Stimulated activated CD4-positive, alpha-beta T cell treated with anti-CD3 and anti-CD28 coated beads, TNF-alpha, amount 100 ng/mL, for 24 hours (primary cell): ENCODE data around the gene AGXT2.
"Not testable (repeated sequence)": the region's sequence is repeated elsewhere in the genome, so short reads cannot be mapped to it uniquely, and the experiment has no call there.

Experiments used
- DNase-seq, 3 experiments: peaks; one replicate each; pipeline ENCODE4 v3.0.0-alpha.2; 2020; ENCODE audit warnings: low read depth in 3 of 3

The AGXT2 gene

DNA sequence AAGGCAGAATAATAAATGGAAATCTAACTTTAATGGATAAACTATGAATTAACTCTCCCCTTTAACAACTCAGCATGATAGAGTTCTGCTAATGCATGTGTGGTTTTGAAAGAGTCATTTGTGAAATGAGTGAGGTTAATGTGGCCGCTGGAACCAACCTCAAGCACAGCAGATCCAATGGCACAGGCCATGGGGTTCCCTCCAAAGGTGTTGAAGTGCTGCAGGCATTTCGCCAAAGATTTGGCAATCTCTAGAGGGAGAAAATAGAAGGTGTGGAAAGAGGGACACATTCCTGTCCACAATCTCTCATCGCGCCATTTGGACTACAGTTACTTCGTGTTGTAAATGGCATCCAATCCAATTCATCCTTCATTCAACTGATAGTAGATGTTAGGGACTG, 35.0 kb downstream of the AGXT2 start:
- no peak for DNase-seq

DNA sequence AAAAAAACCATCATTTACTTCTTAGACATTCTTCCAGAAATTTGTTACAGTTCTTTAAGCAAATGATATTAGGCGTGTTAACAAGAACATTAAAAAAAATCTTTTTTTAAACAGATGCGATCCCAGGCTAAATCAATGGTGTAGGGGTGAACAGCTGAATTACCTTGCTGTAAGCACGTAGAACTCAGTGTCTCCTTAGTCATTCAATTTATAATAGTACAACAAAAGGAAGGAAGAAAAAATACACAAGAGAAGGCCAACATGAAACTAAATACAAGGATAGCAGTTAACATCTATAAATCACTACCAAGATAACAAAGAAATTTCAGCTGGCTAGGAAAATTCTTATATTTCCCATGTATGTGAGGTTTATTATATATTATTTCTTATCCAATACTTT, 35.4 kb downstream of the AGXT2 start:
- no peak for DNase-seq

DNA sequence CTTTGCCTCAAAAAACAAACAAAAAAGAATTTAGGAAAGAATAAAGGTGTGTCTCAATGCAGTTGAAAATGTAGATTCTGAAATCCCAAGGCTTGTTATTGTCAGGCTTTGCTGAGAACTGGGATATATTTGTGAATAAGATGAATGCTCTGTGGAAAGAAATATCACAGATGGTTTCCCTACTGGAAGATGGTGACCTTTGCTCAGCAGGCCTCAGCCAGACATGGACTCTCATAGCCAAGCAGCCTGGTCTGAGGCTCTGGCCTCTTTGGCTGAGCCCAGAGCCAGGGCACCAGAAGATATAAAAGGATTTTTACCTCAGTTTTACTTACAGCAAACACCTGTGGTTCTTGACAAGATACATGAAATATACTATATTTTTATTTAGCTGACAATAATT, 37.1 kb downstream of the AGXT2 start:
- no peak for DNase-seq

DNA sequence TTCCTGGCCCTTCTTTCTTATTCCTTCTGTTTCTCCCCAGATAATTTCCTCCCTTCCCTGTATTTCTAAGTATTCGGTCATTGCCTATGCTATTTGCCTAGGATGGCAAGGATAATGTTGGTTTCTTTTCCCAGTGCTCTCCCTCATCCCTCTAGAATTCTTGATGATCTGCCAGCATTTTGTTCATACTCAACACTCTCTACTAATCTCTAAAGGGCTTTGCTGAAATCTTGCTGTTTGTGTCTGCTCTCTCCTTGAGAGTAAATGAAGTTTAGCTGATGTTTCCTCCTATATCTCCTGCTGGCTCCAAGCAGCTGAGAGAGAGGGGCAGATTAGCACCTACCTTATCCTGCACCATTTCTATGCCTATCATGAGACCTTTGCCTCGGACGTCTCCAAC, 38.1 kb downstream of the AGXT2 start:
- no peak for DNase-seq

DNA sequence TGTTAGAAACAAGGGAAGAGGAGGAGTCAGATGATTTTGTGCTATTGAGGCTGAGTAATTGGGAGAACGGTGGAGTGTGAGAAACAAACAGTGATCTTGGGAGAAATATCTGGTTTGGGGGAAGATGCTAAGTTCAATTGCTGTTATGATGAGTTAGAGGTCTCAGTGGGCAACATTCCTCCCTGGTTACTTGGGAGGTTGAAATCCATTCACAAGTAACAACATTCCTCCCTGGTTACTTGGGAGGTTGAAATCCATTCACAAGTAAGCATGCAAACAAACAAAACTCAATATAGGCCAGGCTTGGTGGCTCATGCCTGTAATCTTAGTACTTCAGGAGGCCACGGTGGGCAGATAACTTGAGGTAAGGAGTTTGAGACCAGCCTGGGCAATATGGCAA, 38.7 kb downstream of the AGXT2 start:
- DNase-seq: no peak

DNA sequence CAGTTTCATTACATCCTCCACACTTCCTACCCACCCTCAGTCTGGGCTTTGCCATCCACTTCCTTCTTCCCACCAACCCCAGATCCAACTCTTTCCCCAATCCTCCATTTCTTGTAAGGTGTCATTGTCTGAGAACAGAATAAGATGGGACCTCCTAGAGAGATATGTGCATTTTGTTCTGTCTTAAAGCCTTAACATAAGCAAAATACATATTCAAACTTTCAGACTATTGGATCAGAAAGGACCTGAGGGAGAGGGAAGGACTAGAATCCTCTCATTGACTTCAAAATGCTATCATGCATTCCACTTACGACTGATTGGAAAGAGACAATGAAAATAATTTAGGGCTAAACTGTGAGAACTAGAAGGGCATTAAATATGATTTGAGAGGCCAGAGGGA, 43.0 kb downstream of the AGXT2 start:
- no peak for DNase-seq

DNA sequence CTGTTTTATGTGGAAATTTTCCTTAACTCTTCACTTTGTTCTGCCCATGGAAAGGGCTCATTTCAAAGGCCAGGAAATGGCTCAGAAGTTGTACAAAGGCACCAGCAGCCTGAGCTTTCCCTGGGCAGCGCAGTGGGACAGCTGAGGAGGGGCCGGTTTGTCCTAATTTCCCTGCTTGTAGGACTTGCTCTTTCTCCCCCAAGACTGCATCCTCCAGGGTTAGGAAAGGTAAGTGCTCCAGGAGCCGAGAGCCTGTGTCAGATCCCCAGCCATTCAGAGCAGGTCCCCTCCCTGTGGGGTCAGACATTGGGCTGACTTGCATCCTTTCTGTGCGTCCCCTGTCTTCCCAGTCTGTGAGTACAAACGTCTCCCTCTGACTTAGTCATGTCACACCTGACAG, 43.5 kb downstream of the AGXT2 start:
- DNase-seq: no peak

DNA sequence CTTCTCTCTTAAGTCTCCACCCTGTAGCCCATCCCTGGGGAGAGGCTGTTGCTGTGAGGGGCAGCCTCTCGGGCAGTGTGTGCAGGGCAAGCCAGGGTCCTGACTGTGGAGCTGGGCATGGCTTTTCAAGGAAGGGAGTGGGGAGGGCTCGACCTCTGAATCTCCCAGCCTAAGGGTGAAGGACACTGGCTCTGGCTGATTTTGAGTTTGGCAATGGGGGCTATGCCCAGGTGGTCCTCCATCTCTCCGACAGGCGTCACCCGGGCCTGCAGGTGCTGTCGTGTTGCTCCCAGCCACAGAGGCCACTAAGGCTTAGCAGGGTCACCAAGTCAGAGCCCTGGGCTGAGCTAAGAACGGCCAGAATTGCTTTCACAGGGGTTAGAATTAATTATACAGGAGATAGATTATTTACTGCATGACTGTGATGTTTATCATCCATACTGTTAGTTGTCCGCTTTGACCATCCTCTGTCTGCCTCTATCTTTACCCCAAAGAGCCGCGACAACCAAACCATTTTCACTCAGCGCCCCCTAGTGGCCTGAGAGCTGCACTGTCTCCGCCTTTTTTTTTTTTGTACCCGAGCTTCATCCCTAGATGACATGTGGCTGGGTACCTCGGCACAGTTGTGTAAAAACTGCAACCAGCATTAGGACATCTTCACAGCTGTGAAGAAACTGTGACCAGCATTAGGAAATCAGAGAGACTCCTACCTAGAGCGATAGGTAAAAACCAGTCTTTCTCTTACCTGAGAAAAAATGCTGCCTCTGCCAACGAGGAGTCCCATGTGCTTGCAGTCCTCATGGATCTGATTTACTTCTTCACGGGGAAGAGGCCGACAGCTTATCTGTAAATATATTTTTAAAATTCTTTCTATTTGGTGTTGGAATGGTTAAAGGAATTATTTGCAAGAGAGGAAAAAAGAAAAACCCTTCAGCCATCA, 44.5 kb downstream of the AGXT2 start:
- DNase-seq: peak; percentile 18 to 47 (median 35)

DNA sequence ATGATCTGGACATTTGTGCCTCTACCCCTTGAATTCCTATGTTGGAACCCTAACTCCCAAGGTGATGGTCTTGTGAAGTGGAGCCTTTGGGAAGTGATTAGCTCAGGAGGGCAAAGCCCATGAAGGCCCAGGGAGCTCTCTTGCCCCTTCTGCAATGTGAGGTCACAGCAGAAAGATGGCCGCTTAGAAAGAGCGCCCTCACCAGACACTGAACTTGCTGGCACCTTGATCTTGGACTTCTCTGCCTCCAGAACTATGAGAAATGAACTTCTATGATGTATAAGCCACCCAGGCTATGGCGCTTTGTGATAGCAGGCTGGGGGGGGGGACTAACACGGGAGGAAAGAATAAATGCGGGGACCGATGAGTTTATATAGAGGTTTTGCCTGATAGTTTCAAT, 45.3 kb downstream of the AGXT2 start:
- DNase-seq: no peak

DNA sequence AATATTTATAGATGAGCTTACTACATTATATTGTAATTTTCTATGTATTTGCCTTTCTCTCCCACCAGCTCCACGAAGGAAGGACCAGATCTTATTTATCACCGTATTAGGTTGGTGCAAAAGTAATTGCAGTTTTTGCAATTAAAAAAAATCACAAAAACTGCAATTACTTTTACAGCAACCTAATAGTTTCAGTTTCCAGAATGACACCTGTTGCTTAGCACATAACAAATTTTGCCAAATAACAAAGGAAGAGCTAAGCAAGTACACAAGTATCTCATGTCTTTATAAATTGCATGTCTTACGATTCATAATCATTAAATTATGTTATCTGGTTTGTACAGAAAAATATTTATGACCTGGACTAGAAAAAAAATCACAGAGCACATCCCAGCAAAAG, 45.9 kb downstream of the AGXT2 start:
- no peak for DNase-seq

DNA sequence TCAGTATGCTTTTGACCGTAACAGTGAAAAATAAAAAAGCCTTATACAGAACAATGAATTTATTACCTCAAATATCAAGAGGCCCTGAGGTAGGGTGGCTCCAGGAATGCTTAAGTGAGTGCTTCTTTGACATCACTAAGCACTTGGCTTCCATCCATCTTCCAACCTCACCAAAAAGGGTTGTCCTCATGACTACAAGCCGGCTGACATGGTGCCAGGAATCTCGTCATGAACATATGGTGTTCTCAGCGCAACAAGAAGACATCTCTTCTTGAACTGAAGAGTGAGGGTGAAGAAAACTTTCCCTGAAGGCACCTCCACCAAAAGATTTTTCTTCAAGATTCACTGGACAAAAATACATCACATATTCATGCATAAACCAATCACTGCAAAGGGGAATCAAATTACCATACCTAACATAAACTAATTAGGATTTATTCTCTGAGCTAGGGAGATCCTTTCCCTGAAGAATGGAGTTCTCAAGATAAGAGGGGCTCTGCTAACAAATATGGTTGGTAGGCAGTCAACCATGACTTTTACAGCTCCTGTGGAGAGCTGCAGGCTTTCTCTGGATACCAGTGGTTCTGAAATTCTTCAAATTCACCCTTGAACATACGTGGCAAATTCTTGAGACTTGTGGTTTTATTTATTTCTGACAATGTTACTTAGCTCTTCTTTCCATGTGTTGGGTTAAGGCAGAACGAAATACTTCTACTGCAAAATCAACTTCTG, 49.5 kb downstream of the AGXT2 start:
- DNase-seq: no peak

DNA sequence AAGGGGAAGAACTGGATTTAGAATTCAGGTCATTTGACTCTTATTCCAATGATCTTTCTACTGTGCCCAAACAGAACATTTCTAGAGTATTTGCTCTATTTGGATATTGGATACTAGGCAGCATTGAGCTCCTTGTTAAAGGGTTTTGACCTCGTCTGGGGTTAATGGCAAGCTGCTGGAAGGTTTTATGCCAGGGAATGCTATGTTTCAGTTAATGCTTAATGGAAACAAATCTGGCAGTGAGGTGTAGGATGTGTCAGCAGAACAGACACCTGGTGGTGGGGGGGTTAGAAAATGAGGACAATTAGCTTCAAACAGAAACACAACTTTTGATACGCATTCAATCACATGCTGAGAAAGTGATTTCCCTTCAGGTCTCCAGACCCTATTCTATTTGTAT, 51.5 kb downstream of the AGXT2 start:
- DNase-seq: no peak

DNA sequence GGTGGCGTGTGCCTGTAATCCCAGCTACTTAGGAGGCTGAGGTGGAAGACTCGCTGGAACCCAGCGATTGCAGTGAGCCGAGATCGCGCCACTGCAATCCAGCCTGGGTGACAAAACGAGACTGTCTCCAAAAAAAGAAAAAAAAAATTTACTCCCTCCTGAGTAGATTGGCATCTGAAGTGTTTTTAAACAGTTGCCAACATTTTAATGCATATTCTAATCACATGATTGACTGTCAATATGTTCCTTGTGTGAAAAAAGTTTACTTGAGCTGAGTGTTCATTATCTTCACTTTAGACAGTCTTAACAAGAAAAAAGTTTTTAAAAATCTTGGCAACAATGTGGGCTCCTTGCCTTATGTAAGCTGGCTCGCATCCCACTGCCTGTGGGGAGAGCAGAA, 53.8 kb downstream of the AGXT2 start:
- no peak for DNase-seq

DNA sequence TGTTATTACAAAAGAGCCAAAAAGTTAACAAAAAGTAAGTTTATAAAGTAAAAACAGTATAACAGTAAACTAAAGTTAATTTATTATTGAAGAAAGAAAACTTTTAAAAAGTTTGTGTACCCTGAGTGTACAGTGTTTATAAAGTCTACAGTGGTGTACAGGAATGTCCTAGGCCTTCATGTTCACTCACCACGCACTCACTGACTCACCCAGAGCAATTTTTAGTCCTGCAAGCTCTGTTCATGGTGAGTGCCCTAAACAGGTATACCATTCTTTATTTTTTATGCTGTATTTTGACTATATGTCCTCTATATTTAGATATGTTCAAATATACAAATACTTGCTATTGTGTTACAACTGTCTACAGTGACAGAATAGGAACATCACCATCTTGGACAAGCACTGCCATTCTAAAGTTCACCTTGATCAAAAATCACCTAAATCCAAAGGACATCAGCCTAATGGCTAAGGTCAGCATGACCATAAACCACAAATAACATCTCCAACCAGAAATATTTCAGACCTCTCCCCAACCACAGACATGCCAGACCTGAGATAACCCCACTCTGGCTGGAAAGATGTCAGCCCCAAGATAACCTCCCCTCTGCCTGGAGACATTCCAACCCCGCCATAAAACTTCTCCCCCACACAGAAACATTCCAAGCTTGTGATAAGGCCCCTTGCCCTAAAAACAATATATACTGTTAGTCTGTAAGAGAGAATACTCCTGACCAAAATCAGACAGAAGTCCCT, 56.1 kb downstream of the AGXT2 start:
- DNase-seq: no peak

DNA sequence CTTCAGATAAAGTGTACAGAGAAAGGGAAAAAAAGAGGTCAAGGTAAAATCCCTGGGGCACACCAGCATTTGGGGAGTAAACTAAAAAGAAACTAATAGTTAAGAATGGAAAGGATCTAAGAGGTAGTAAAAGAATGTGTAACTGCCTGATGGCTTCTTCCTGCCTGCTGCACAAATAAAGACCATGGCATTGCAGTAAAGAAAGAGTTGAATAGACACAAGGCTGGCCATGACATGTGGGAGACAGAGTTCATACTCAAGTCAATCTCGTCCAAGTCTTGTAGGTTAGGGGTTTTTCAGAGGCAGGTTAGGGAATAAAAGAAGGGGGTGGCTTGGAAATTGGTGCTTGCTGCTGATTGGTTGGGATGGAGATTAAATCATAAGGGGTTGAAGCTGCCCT, 60.8 kb downstream of the AGXT2 start:
- DNase-seq: no peak

DNA sequence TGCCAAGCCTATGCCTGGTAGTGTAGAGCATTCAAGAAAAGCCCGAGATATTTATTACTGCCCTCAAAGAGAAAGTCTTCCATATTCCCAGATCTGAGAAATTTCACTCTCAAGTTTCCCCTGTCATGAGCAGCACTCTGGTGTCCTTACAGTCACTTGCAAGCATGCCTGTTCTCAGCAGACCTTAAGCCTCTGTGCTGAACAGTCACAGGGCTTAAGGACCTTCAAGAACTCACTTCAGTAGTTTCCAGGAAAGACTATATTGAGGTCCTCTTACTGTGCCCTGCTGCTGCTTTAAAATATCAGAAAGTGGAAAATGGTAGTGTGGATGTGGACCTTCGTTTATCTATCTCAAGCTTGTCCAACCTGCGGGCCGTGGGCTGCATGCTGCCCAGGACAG, 64.9 kb downstream of the AGXT2 start:
- DNase-seq: no peak

DNA sequence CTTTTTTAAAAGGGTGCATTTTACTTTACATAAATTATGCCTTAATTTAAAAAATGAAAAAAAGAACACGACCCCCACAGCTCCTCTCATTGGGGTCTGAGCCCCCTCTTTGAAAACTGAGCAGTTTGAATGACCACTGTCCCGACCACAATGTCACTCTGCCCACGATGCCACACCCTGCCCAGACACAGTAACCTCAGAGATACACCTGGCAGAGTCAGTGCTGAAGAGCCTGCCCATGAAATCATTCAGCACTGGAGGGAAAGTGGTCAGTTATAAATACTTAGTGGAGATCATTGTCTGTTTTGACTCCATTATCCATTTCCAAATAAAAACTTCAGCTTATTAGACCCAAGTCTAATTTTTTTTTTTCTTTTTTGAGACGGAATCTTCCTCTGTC, 69.1 kb downstream of the AGXT2 start:
- no peak for DNase-seq

DNA sequence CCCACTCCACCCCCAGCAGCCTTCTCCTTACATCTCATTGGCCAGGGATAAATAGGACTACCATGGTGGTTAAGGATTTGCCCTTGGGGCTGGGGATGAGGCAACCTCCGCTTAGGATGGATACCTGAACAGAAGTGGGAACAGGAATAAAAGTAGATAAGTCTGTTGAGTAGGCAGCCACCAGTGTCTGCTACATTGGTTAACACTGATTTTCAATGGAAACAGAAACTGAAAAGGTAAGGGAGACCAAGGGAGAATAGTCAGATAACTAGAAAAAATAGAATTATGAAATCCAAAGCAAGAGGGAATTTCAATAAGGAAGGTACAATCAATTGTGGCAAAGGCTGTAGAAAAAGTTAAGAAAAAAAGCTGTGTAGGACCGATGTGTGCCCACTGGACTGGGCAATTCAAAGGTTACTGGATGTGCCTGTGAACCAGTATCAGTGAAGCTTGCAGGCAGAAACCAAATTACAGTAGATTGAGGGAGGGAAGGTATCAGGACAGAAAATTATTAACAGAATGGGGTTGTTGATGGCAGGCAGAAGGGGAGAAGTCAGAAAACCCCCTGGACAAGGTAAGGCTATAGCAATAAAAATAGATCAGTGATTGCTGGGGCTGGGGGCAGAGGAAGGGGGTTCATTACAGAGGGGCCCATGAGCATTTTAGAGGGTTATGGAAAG, 69.7 kb downstream of the AGXT2 start:
- DNase-seq: no peak

DNA sequence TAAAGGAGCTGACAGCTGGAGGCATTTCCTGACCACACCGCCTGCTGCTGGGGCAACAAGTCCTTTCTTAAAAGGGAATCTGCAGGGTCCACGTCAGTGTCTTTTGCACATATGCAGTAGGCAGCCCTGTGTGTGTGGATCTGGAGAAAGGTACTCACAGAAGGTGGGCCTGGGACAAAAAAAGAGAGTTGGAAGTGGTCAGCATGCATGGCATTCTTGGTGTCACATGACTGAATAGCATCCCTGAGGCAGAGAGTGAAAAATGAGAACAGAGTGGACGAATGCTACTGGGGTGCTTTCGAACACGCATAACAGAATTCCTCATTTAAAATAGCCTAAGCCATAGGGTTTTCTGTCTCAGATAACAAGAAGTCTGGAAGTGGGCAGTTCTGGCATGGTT, 71.4 kb downstream of the AGXT2 start:
- DNase-seq: no peak

DNA sequence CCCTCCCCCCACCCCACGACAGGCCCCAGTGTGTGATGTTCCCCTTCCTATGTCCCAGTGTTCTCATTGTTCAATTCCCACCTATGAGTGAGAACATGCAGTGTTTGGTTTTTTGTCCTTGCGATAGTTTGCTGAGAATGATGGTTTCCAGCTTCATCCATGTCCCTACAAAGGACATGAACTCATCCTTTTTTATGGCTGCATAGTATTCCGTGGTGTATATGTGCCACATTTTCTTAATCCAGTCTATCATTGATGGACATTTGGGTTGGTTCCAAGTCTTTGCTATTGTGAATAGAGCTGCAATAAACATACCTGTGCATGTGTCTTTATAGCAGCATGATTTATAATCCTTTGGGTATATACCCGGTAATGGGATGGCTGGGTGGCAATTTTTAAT, 76.1 kb downstream of the AGXT2 start:
- DNase-seq: not testable (repeated sequence)

DNA sequence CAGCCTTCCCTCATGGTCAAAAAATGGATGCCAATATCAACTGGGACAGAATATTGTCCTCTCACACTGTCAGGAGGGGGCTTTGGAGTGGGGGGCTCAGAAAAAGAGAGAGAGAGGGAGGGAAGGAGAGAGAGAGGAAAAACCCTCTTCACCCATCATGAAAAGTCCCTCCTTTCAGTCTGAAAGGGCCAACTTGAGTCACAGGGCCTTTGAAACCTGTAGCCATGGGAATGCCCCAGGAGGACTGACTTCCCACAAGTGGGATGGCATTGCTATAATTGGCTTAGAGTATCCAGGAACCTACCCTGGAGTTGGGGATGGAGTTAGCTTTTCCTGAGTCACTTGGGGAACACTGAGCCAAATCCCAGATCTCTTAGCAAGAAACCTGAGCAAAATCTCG, 77.2 kb downstream of the AGXT2 start:
- no peak for DNase-seq

DNA sequence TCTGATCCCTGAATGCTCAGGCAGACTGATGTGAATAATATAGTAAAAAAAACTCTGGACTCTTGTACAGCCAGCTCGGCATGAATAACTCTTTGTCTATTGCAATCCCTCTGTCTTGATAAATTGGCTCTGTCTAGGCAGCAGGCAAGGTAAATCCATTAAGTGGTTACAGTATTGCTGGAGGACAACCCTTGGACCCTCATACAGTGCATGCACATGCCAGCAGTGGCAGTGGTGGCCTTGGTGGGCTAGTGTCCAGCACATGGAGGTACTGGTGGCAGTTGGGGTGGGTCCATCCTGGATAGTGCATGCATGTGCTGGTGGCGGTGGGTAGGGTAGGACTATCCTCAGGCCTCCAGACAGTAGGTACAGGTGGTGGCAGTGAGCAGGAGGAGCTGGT, 79.5 kb downstream of the AGXT2 start:
- DNase-seq: no peak
